ENCODE results near the gene HABP4. TPM values are rescaled to one million over a fixed set of nuclear protein-coding genes. Genes with fewer than 3 reads are reported as not detected.

The HABP4 gene
- total RNA-seq, 1 experiment from 2014 or later, result 9.8 TPM

GRCh38 chr9:96513622-96514021 is 63.7 kb downstream of the HABP4 start (continued):
- no peak for TF ChIP-seq GABPB1 (CRISPR knock-in tag; IDR thresholded peaks at IDR 0.05)
- TF ChIP-seq CREB1 (CRISPR knock-in tag; IDR thresholded peaks at IDR 0.05), result no peak
- TF ChIP-seq AR (CRISPR knock-in tag; IDR thresholded peaks at IDR 0.05), result no peak
- TF ChIP-seq HMGXB4 (CRISPR knock-in tag; IDR thresholded peaks at IDR 0.05), result no peak
- no peak for TF ChIP-seq JAZF1 (CRISPR knock-in tag; IDR thresholded peaks at IDR 0.05)
- TF ChIP-seq ZBTB43 (CRISPR knock-in tag; IDR thresholded peaks at IDR 0.05), result no peak
- TF ChIP-seq ATF2 (CRISPR knock-in tag; IDR thresholded peaks at IDR 0.05; ENCODE audit: borderline replicate concordance, low read depth), result no peak

- Mint-ChIP-seq H3K36me3 (peaks cover 44% of the 10 kb centered on the region), H3K4me1 (peaks cover 11% of the 10 kb centered on the region), H3K27me3 (ENCODE audit: low read depth) (no peaks in the 10 kb centered on the region), H3K4me3 (no peak overlapping the region), H3K27ac (no peak overlapping the region), H3K9me3 (no peaks in the 10 kb centered on the region; the same call in 1 of the 2 replicates)
- TF ChIP-seq USF1 (CRISPR knock-in tag; IDR thresholded peaks at IDR 0.05) (no peak), ZNF671 (CRISPR knock-in tag; IDR thresholded peaks at IDR 0.05) (no peak), KAT7 (CRISPR knock-in tag; IDR thresholded peaks at IDR 0.05; ENCODE audit: borderline replicate concordance) (no peak), ZNF138 (CRISPR knock-in tag; conservative IDR thresholded peaks at IDR 0.05) (no peak), RORB (CRISPR knock-in tag; IDR thresholded peaks at IDR 0.05) (no peak), PRRX2 (CRISPR knock-in tag; IDR thresholded peaks at IDR 0.05) (no peak), NFE2L1 (CRISPR knock-in tag; IDR thresholded peaks at IDR 0.05) (no peak)
- no peak for DNase-seq (ENCODE audit: low spot score)
- POLR2A ChIA-PET, result no interaction called here
- ATAC-seq, result no peak
- CTCF ChIA-PET, result no interaction called here
Measured at GRCh38 chr9:96514108-96514799, 64.3 kb downstream of the HABP4 start.

- no peaks in the 10 kb centered on the region for H3K27me3 Mint-ChIP-seq (ENCODE audit: low read depth)
- ATAC-seq (no peak), DNase-seq (ENCODE audit: low spot score) (no peak)
- H3K9me3 Mint-ChIP-seq, result no peaks in the 10 kb centered on the region; the same call in 1 of the 2 replicates
- CTCF ChIA-PET, result no interaction called here
- H3K4me3 Mint-ChIP-seq, result no peak overlapping the region
- POLR2A ChIA-PET, result no interaction called here
- no peak overlapping the region for H3K27ac Mint-ChIP-seq
- peaks cover 5% of the 10 kb centered on the region for H3K4me1 Mint-ChIP-seq
- H3K36me3 Mint-ChIP-seq, result peaks cover 43% of the 10 kb centered on the region
- TF ChIP-seq ZMAT4 (CRISPR knock-in tag; IDR thresholded peaks at IDR 0.05) (no peak), ZSCAN18 (CRISPR knock-in tag; IDR thresholded peaks at IDR 0.05) (no peak), TCF7 (CRISPR knock-in tag; IDR thresholded peaks at IDR 0.05; ENCODE audit: low read depth) (no peak), MAX (CRISPR knock-in tag; IDR thresholded peaks at IDR 0.05) (no peak), USF1 (CRISPR knock-in tag; IDR thresholded peaks at IDR 0.05) (no peak), GRHL2 (CRISPR knock-in tag; IDR thresholded peaks at IDR 0.05; ENCODE audit: insufficient replicate concordance, severe bottlenecking) (no peak), MXD4 (CRISPR knock-in tag; IDR thresholded peaks at IDR 0.05; ENCODE audit: borderline replicate concordance) (no peak), ATF2 (CRISPR knock-in tag; IDR thresholded peaks at IDR 0.05; ENCODE audit: borderline replicate concordance, low read depth) (no peak), ZNF423 (CRISPR knock-in tag; IDR thresholded peaks at IDR 0.05) (no peak)
Measured at GRCh38 chr9:96514800-96515158, 64.8 kb downstream of the HABP4 start.
